Keratinocyte (primary cell): ENCODE measurements around the gene TLL2.

ENCODE experiments used
- CTCF ChIP-seq, 3 experiments: IDR thresholded peaks in 1 of 3; conservative IDR thresholded peaks in 1 of 3; optimal IDR thresholded peaks in 1 of 3; 2 replicates in 2 of 3; 3 replicates in 1 of 3; pipeline versions ENCODE3 to v1.5.1; 2011; ENCODE audit warnings: low read length in 3 of 3, mild to moderate bottlenecking in 3 of 3, moderate library complexity in 2 of 3, control low read depth in 1 of 3, inconsistent platforms in 1 of 3; ENCODE audit not compliant: insufficient read depth in 2 of 3; ENCODE audit errors: extremely low read depth in 1 of 3
- EZH2 ChIP-seq: IDR thresholded peaks from one replicate; pipeline ENCODE4 v1.6.1; 2012; ENCODE audit warnings: inconsistent platforms, mild to moderate bottlenecking, low read length, moderate library complexity

- no peak for TF ChIP-seq CTCF (optimal IDR thresholded peaks at IDR 0.05 in 1 of 3, IDR thresholded peaks at IDR 0.05 in 1 of 3, conservative IDR thresholded peaks at IDR 0.05 in 1 of 3; ENCODE audit: extremely low read depth in 1 of 3, insufficient read depth in 2 of 3, low read length in 3 of 3)
- no peak for TF ChIP-seq EZH2
These were observed 112.7 kb downstream of the TLL2 start for GRCh38 chr10:96401036-96401435.
